ENCODE results near the gene NCOA3.

Gene NCOA3

DNA sequence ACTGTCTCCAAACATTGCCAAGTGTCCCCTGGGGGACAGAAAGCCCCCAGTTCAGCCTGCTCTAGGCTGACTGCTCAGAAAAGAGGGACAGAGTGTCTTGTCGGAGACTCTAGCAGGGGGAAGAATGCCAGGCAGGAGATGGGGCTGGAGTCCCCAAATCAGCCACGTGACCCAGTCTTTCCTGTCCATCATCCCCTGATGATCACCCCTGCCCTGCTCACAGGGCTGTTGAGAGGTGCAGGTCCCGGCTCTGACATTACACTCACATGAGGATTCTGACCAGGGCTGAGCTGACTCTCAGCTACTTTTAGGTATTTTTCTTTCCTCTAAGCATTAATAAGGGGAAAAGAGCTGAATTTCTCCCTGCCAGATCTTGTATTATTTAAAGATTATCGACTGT lies 167.8 kb downstream of the NCOA3 start:
- H3K27ac Mint-ChIP-seq, result peak overlapping the region; percentile 81
- no peaks in the 10 kb centered on the region for H3K9me3 Mint-ChIP-seq
- H3K4me1 Mint-ChIP-seq, result peaks cover 22% of the 10 kb centered on the region
- no peak for DNase-seq
- H3K4me3 Mint-ChIP-seq, result no peak overlapping the region
- H3K27me3 Mint-ChIP-seq (ENCODE audit: low read depth, poor library complexity), result peaks cover 9% of the 10 kb centered on the region
- TF ChIP-seq, protein P1, sequence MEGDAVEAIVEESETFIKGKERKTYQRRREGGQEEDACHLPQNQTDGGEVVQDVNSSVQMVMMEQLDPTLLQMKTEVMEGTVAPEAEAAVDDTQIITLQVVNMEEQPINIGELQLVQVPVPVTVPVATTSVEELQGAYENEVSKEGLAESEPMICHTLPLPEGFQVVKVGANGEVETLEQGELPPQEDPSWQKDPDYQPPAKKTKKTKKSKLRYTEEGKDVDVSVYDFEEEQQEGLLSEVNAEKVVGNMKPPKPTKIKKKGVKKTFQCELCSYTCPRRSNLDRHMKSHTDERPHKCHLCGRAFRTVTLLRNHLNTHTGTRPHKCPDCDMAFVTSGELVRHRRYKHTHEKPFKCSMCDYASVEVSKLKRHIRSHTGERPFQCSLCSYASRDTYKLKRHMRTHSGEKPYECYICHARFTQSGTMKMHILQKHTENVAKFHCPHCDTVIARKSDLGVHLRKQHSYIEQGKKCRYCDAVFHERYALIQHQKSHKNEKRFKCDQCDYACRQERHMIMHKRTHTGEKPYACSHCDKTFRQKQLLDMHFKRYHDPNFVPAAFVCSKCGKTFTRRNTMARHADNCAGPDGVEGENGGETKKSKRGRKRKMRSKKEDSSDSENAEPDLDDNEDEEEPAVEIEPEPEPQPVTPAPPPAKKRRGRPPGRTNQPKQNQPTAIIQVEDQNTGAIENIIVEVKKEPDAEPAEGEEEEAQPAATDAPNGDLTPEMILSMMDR (IDR thresholded peaks at IDR 0.05), result no peak
- peaks cover 47% of the 10 kb centered on the region for H3K36me3 Mint-ChIP-seq (ENCODE audit: low read depth)

DNA sequence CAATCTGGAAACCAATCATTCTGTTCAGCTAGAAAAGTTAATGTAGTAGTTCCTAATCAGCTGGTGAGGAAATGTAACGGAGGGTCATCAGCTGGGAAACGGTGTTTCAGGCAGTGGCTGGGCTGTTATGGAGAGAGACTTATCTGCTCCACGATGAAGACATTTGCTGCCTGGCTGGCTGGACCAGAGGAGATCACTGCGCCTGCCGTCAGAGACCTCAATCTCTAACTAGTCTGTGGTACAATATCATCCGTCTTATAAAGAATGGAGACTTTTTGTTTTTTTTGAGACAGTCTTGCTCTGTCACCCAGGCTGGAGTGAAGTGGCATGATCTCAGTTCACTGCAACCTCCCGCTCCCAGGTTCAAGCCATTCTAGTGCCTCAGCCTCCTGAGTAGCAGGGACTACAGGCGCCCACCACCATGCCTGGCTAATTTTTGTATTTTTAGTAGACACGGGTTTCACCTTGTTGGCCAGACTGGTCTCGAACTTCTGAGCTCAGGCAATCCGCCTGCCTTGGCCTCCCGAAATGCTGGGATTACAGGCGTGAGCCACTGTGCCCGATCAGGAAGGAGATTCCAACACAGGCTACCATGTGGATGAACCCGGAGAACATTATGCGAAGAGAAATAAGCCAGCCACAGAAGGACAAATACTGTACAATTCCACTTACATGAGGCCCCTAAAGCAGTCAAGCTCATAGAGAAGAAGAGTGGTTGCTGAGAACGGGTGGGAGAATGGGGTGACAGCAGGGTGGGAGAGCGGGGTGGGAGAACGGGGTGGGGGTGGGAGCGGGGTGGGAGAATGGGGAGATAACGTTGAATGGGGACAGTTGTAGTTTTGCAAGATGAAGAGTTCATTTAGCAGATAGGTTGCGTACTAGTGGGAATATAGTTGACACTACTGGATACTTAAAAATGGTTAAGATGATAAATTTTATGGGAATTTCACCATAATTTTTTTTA lies 168.5 kb downstream of the NCOA3 start:
- Mint-ChIP-seq H3K4me3 (no peak overlapping the region), H3K36me3 (ENCODE audit: low read depth) (peaks cover 44% of the 10 kb centered on the region), H3K27me3 (ENCODE audit: low read depth, poor library complexity) (peaks cover 9% of the 10 kb centered on the region), H3K9me3 (no peaks in the 10 kb centered on the region), H3K4me1 (peaks cover 15% of the 10 kb centered on the region), H3K27ac (peak overlapping the region; percentile 81)
- TF ChIP-seq, protein P1 (IDR thresholded peaks at IDR 0.05), result no peak
- DNase-seq, result no peak

DNA sequence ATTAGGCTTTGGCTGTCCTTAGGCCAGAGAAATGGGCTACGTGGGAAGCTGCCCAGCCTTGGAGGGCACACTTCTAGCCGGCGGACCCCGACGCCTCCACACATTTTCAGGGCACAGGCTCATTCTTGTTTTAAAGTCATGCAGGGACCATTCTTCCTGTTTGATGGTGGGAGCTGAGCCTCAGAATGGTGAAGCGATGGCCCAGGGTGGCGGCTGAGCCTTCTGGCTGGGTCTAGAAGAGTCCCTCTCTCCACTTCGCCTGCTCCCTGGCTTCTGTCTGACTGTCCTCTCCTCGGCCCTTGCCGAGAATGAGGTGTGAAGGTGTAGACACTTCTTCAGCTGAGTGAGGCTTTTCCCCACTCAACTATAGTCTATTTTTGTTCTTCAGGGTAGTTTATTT lies 169.2 kb downstream of the NCOA3 start:
- Mint-ChIP-seq H3K4me1 (peaks cover 8% of the 10 kb centered on the region), H3K27ac (no peak overlapping the region), H3K36me3 (ENCODE audit: low read depth) (peaks cover 44% of the 10 kb centered on the region), H3K27me3 (ENCODE audit: low read depth, poor library complexity) (peaks cover 13% of the 10 kb centered on the region), H3K9me3 (no peaks in the 10 kb centered on the region), H3K4me3 (no peak overlapping the region)
- TF ChIP-seq, protein P1 (IDR thresholded peaks at IDR 0.05), result no peak
- no peak for DNase-seq

DNA sequence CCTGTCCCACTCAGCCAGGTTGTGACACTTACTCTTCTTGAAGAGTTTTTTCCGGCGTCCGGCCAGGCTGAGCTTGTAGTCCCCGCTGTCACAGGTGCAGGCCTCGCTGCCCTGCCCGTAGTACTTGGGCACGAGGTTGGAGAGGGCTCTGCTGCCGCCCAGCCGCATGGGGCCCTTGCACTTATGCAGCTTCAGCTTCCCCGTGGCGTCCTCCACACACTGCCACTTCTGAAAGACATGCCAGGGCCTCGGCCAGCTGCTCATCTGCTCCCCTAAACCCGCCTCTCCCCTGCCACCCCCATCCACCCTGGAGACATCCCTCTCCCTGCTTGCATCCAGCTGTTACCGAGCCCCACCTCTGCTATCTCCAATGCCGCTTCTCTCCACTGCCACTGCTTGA lies 170.5 kb downstream of the NCOA3 start:
- no peak overlapping the region for H3K4me3 Mint-ChIP-seq
- H3K27ac Mint-ChIP-seq, result peak overlapping the region; percentile 75

DNA sequence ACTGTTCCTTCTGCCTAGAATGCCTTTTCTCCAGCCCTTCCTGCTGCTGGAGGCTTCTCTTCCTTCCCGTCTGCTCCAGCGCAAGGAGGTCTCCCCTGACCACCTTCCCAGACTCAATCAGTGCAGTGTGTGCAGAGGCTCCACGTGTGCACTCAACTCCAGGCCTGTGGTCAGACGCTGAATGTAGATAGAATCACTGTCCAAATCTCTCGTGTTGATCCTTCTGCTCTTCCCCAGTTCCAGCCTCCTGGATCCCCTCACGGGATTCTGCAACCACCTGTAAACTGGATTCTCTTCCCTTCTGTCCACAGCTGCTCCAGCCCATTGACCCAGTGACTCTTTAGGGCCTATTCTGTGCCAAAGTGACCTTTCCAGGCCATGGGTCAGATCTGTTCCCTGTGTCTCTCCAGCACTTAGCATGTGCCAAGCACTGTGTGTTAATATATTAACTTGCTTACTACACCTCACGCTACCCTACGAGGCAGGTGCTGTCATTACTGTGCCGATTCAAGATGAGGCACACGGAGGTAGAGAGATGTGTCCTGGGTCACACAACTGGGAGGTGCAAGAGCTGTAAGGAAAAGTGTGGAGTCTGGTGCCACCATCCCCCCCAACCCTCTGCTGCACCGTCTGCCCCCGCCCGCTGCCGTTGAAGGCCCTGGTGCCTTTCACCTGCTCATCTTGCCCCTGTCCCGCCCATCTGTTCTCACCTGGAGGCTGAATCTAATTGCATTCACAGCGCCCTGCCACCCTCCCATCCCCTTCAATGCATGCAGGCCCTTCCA lies 171.4 kb downstream of the NCOA3 start:
- Mint-ChIP-seq H3K36me3 (ENCODE audit: low read depth) (peaks cover 37% of the 10 kb centered on the region), H3K27ac (peak overlapping the region; percentile 75), H3K9me3 (no peaks in the 10 kb centered on the region), H3K4me3 (no peak overlapping the region), H3K4me1 (peaks cover 7% of the 10 kb centered on the region), H3K27me3 (ENCODE audit: low read depth, poor library complexity) (peaks cover 18% of the 10 kb centered on the region)
- TF ChIP-seq, protein P1 (IDR thresholded peaks at IDR 0.05), result no peak
- DNase-seq, result no peak

More for the DNA sequence above, 170.5 kb downstream of the NCOA3 start:
- peaks cover 7% of the 10 kb centered on the region for H3K4me1 Mint-ChIP-seq
- no peaks in the 10 kb centered on the region for H3K9me3 Mint-ChIP-seq
- H3K27me3 Mint-ChIP-seq (ENCODE audit: low read depth, poor library complexity), result peaks cover 13% of the 10 kb centered on the region
- TF ChIP-seq, protein P1 (IDR thresholded peaks at IDR 0.05), result no peak
- DNase-seq, result no peak
- H3K36me3 Mint-ChIP-seq (ENCODE audit: low read depth), result peaks cover 37% of the 10 kb centered on the region

Data from nephron progenitor cell (in vitro differentiated cells).